ENCODE measurements around the gene MYO3B.
A peak's percentile ranks its signal among the peaks of the same experiment; 100 is the strongest.

MYO3B gene

DNA sequence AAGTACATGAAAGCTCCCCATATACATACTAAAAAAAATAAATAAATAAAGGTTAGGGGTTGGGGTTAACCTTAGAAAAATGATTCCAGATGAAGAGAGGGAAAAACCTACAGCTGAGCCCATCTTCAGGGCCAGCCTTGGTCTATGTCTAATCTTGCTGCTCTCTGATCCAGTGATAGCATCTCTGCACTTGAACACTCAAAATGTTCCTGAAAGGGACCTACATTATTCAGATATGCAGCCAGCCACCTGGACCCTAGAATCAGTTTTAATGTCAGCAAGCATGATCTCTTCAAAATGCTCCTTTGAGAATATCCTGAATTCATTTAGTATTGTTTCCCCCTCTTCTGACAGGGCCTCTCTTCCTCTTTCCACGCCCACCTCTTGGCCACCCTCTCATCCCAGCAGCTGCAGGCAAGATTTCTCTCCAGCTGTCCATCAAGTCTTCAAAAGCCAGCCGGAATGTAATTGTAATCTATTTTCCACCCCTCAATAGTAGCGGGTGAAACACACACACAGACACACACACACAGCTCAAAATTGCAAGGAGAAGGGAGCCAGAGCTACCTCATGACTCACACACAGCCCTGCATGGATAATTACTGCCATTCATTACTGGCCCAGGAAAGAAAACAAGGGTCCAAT is 135.5 kb downstream of the MYO3B start:
- no peaks in the 10 kb centered on the region for H3K4me1 ChIP-seq (ENCODE audit: control insufficient read depth in 1 of 2, insufficient read depth in 2 of 2, low read length in 2 of 2)
- no peak overlapping the region for H2BK5ac ChIP-seq (ENCODE audit: low read depth, low read length, poor library complexity)
- no peak overlapping the region for H3K14ac ChIP-seq (ENCODE audit: low read length)
- no peak overlapping the region for H3K18ac ChIP-seq (ENCODE audit: low read length)
- H3K27ac ChIP-seq (ENCODE audit: low read depth, low read length) = no peak overlapping the region
- no peak overlapping the region for H3K23ac ChIP-seq (ENCODE audit: low read length)
- no peak overlapping the region for H2AFZ ChIP-seq (ENCODE audit: insufficient read depth, low read length, poor library complexity)
- H3K4me2 ChIP-seq (ENCODE audit: low read length) = peak overlapping the region; percentile 2
- H3K9ac ChIP-seq (ENCODE audit: low read length) = no peak overlapping the region
- WGBS (ENCODE audit: extremely low coverage, insufficient coverage, insufficient read length) = no CpG with 5 or more reads among the region's 3 CpGs
- no peaks in the 10 kb centered on the region for H3K9me3 ChIP-seq (ENCODE audit: insufficient read depth, low read depth, low read length)
- no peaks in the 10 kb centered on the region for H3K79me2 ChIP-seq (ENCODE audit: control insufficient read depth, insufficient read depth, low read length, poor library complexity)
- H3K79me1 ChIP-seq (ENCODE audit: low read length) = no peaks in the 10 kb centered on the region
- no peak overlapping the region for H3K4ac ChIP-seq (ENCODE audit: low read depth, low read length)
- H4K91ac ChIP-seq (ENCODE audit: low read depth, low read length) = no peak overlapping the region
- no peak overlapping the region for H3K4me3 ChIP-seq (ENCODE audit: low read depth, low read length)
- no peak overlapping the region for H2BK120ac ChIP-seq (ENCODE audit: insufficient read depth, low read length, poor library complexity)
- H3K36me3 ChIP-seq (ENCODE audit: control insufficient read depth in 1 of 2, insufficient read depth in 2 of 2, low read length in 2 of 2) = no peaks in the 10 kb centered on the region
- no peak overlapping the region for H2AK5ac ChIP-seq (ENCODE audit: low read length)
- DNase-seq = no peak
- H3K27me3 ChIP-seq (ENCODE audit: insufficient read depth, low read length) = no peaks in the 10 kb centered on the region
- H2BK12ac ChIP-seq (ENCODE audit: low read length) = no peak overlapping the region
- no peak overlapping the region for H4K12ac ChIP-seq (ENCODE audit: low read depth, low read length)
- no peak overlapping the region for H4K8ac ChIP-seq (ENCODE audit: low read depth, low read length)

DNA sequence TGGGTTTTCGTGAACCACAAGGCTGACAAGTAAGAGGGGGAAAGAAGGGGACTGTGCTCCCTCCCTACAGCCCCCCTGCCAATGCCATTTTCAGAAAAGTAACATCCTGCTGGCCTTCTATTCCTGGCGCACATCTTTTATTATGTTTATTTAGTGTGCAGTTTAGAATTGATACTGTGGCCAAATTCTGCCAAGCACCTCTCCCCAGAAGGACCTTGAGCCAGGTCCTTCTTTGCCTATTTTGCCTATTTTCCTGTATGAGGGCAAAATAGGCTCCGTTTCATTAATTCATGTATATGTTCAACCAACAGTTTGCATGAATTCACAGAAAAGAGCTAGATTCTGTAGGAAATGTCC is 136.0 kb downstream of the MYO3B start:
- H3K18ac ChIP-seq (ENCODE audit: low read length) = no peak overlapping the region
- H3K4ac ChIP-seq (ENCODE audit: low read depth, low read length) = no peak overlapping the region
- H2AK5ac ChIP-seq (ENCODE audit: low read length) = no peak overlapping the region
- H3K14ac ChIP-seq (ENCODE audit: low read length) = no peak overlapping the region
- H2BK12ac ChIP-seq (ENCODE audit: low read length) = no peak overlapping the region
- H2BK5ac ChIP-seq (ENCODE audit: low read depth, low read length, poor library complexity) = no peak overlapping the region
- H3K79me2 ChIP-seq (ENCODE audit: control insufficient read depth, insufficient read depth, low read length, poor library complexity) = no peaks in the 10 kb centered on the region
- no peak overlapping the region for H4K91ac ChIP-seq (ENCODE audit: low read depth, low read length)
- no peaks in the 10 kb centered on the region for H3K36me3 ChIP-seq (ENCODE audit: control insufficient read depth in 1 of 2, insufficient read depth in 2 of 2, low read length in 2 of 2)
- H4K12ac ChIP-seq (ENCODE audit: low read depth, low read length) = no peak overlapping the region
- no peaks in the 10 kb centered on the region for H3K9me3 ChIP-seq (ENCODE audit: insufficient read depth, low read depth, low read length)
- H3K4me1 ChIP-seq (ENCODE audit: control insufficient read depth in 1 of 2, insufficient read depth in 2 of 2, low read length in 2 of 2) = no peaks in the 10 kb centered on the region
- no peak for DNase-seq
- H3K4me2 ChIP-seq (ENCODE audit: low read length) = peak overlapping the region; percentile 2
- WGBS (ENCODE audit: extremely low coverage, insufficient coverage, insufficient read length) = no CpG with 5 or more reads among the region's 3 CpGs
- H4K8ac ChIP-seq (ENCODE audit: low read depth, low read length) = no peak overlapping the region
- H3K23ac ChIP-seq (ENCODE audit: low read length) = no peak overlapping the region
- no peak overlapping the region for H3K27ac ChIP-seq (ENCODE audit: low read depth, low read length)
- H3K9ac ChIP-seq (ENCODE audit: low read length) = no peak overlapping the region
- no peak overlapping the region for H3K4me3 ChIP-seq (ENCODE audit: low read depth, low read length)
- H3K79me1 ChIP-seq (ENCODE audit: low read length) = no peaks in the 10 kb centered on the region
- H2BK120ac ChIP-seq (ENCODE audit: insufficient read depth, low read length, poor library complexity) = no peak overlapping the region
- no peaks in the 10 kb centered on the region for H3K27me3 ChIP-seq (ENCODE audit: insufficient read depth, low read length)
- no peak overlapping the region for H2AFZ ChIP-seq (ENCODE audit: insufficient read depth, low read length, poor library complexity)

DNA sequence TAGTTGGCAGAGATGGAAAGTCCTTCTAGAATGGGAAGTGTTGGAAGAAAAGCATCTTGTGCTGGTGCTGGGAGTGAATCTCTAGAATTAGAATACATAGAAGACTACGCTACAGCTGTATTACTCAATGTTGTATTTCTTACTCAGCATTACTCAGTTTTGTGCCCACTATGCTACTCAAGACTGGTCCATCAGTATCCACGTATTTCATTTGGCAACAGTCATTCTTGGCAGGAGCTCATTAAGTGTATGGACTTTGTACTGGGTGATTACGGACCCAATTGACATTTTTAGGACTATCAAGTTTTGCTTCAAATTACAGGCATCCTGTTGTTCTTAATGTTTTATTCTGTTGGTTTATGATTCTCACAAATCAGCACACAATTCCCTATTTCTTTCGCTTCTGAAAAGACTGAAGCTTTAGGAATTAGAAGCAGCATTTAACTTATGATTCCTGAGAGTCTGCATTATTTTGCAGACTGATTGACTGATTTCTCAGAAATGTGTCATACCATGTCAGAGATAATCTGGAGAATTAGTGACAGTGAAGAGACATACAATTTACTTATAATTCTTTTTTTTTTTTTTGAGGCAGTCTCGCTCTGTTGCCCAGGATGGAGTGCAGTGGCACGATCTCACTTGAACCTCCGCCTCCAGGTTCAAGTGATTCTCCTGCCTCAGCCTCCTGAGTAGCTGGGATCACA is 136.9 kb downstream of the MYO3B start:
- Histone ChIP-seq H3K9me3 (ENCODE audit: insufficient read depth, low read depth, low read length) (no peaks in the 10 kb centered on the region), H3K79me1 (ENCODE audit: low read length) (no peaks in the 10 kb centered on the region), H3K79me2 (ENCODE audit: control insufficient read depth, insufficient read depth, low read length, poor library complexity) (no peaks in the 10 kb centered on the region), H4K91ac (ENCODE audit: low read depth, low read length) (no peak overlapping the region), H3K18ac (ENCODE audit: low read length) (no peak overlapping the region), H3K4me3 (ENCODE audit: low read depth, low read length) (no peak overlapping the region), H3K23ac (ENCODE audit: low read length) (no peak overlapping the region), H2AFZ (ENCODE audit: insufficient read depth, low read length, poor library complexity) (no peak overlapping the region), H3K27me3 (ENCODE audit: insufficient read depth, low read length) (no peaks in the 10 kb centered on the region), H3K36me3 (ENCODE audit: control insufficient read depth in 1 of 2, insufficient read depth in 2 of 2, low read length in 2 of 2) (no peaks in the 10 kb centered on the region), H3K4me1 (ENCODE audit: control insufficient read depth in 1 of 2, insufficient read depth in 2 of 2, low read length in 2 of 2) (no peaks in the 10 kb centered on the region), H4K12ac (ENCODE audit: low read depth, low read length) (no peak overlapping the region), H2BK12ac (ENCODE audit: low read length) (no peak overlapping the region), H3K4ac (ENCODE audit: low read depth, low read length) (no peak overlapping the region), H3K9ac (ENCODE audit: low read length) (no peak overlapping the region), H4K8ac (ENCODE audit: low read depth, low read length) (no peak overlapping the region), H3K14ac (ENCODE audit: low read length) (no peak overlapping the region), H3K4me2 (ENCODE audit: low read length) (no peak overlapping the region), H2BK5ac (ENCODE audit: low read depth, low read length, poor library complexity) (no peak overlapping the region), H2BK120ac (ENCODE audit: insufficient read depth, low read length, poor library complexity) (no peak overlapping the region), H3K27ac (ENCODE audit: low read depth, low read length) (no peak overlapping the region), H2AK5ac (ENCODE audit: low read length) (no peak overlapping the region)
- DNase-seq = peak in 1 of 2 donors; percentile 18
- no CpG with 5 or more reads among the region's 7 CpGs for WGBS (ENCODE audit: extremely low coverage, insufficient coverage, insufficient read length)

DNA sequence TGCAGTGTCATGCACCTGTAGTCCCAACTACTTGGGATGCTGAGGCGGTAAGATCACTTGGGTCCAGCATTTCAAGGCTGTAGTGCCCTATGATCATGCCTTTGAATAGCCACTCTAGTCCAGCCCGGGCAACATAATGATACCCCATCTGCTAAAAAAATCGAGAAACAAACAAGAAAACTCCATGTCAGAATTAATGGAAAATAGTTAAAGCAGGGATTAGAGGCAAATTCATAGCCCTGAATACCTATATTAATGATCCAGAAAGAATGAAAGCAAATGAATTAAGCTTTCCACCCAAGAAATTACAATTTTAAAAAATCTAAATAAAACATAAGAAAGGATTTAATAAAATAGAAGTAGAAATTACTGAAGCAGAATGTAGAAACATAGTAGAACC is 143.0 kb downstream of the MYO3B start:
- Histone ChIP-seq H3K4me2 (ENCODE audit: low read length) (no peak overlapping the region), H3K4ac (ENCODE audit: low read depth, low read length) (no peak overlapping the region), H2BK120ac (ENCODE audit: insufficient read depth, low read length, poor library complexity) (no peak overlapping the region), H3K36me3 (ENCODE audit: control insufficient read depth in 1 of 2, insufficient read depth in 2 of 2, low read length in 2 of 2) (no peaks in the 10 kb centered on the region), H4K8ac (ENCODE audit: low read depth, low read length) (no peak overlapping the region), H3K18ac (ENCODE audit: low read length) (no peak overlapping the region), H2AK5ac (ENCODE audit: low read length) (no peak overlapping the region), H2AFZ (ENCODE audit: insufficient read depth, low read length, poor library complexity) (no peak overlapping the region), H3K27ac (ENCODE audit: low read depth, low read length) (no peak overlapping the region), H3K27me3 (ENCODE audit: insufficient read depth, low read length) (no peaks in the 10 kb centered on the region), H3K79me2 (ENCODE audit: control insufficient read depth, insufficient read depth, low read length, poor library complexity) (no peaks in the 10 kb centered on the region), H3K23ac (ENCODE audit: low read length) (no peak overlapping the region), H4K91ac (ENCODE audit: low read depth, low read length) (no peak overlapping the region), H2BK12ac (ENCODE audit: low read length) (no peak overlapping the region), H3K14ac (ENCODE audit: low read length) (no peak overlapping the region), H3K79me1 (ENCODE audit: low read length) (no peaks in the 10 kb centered on the region), H4K12ac (ENCODE audit: low read depth, low read length) (no peak overlapping the region), H3K9ac (ENCODE audit: low read length) (no peak overlapping the region), H3K4me1 (ENCODE audit: control insufficient read depth in 1 of 2, insufficient read depth in 2 of 2, low read length in 2 of 2) (no peaks in the 10 kb centered on the region), H2BK5ac (ENCODE audit: low read depth, low read length, poor library complexity) (no peak overlapping the region), H3K4me3 (ENCODE audit: low read depth, low read length) (no peak overlapping the region), H3K9me3 (ENCODE audit: insufficient read depth, low read depth, low read length) (no peaks in the 10 kb centered on the region)
- no CpG with 5 or more reads among the region's 3 CpGs for WGBS (ENCODE audit: extremely low coverage, insufficient coverage, insufficient read length)
- no peak for DNase-seq

Measured in trophoblast cell (in vitro differentiated cells and primary cell).